CD1c-positive myeloid dendritic cell (primary cell): ENCODE results near the gene FNDC3B.

Experiments
- DNase-seq: peaks from one replicate; pipeline ENCODE4 v3.0.0-alpha.2; 2016; ENCODE audit errors: extremely low spot score

Gene FNDC3B

GRCh38 chr3:172188511-172188910 is 149.1 kb downstream of the FNDC3B start:
- no peak for DNase-seq

- DNase-seq, result no peak
Measured at GRCh38 chr3:172189213-172189612, 149.8 kb downstream of the FNDC3B start.

- DNase-seq, result peak; percentile 41
Measured at GRCh38 chr3:172189987-172190603, 150.7 kb downstream of the FNDC3B start.

GRCh38 chr3:172190980-172191379 is 151.6 kb downstream of the FNDC3B start:
- no peak for DNase-seq

GRCh38 chr3:172191629-172192028 is 152.3 kb downstream of the FNDC3B start:
- no peak for DNase-seq

GRCh38 chr3:172192830-172193415 is 153.5 kb downstream of the FNDC3B start:
- no peak for DNase-seq

GRCh38 chr3:172193436-172193835 is 154.1 kb downstream of the FNDC3B start:
- DNase-seq, result no peak

GRCh38 chr3:172194702-172195406 is 155.5 kb downstream of the FNDC3B start:
- DNase-seq, result no peak

GRCh38 chr3:172195407-172195754 is 156.0 kb downstream of the FNDC3B start:
- no peak for DNase-seq

- DNase-seq, result no peak
Measured at GRCh38 chr3:172197344-172197743, 158.0 kb downstream of the FNDC3B start.

- no peak for DNase-seq
Measured at GRCh38 chr3:172198428-172198827, 159.1 kb downstream of the FNDC3B start.

GRCh38 chr3:172199850-172200369 is 160.5 kb downstream of the FNDC3B start:
- DNase-seq, result no peak

GRCh38 chr3:172201136-172201869 is 161.9 kb downstream of the FNDC3B start:
- DNase-seq, result peak; percentile 58

- DNase-seq, result peak; percentile 59
Measured at GRCh38 chr3:172201870-172202236, 162.5 kb downstream of the FNDC3B start.

GRCh38 chr3:172202797-172203196 is 163.4 kb downstream of the FNDC3B start:
- no peak for DNase-seq

- no peak for DNase-seq
Measured at GRCh38 chr3:172203522-172204258, 164.3 kb downstream of the FNDC3B start.

- no peak for DNase-seq
Measured at GRCh38 chr3:172204716-172205115, 165.3 kb downstream of the FNDC3B start.

GRCh38 chr3:172208586-172209332 is 169.4 kb downstream of the FNDC3B start:
- no peak for DNase-seq

- DNase-seq, result peak; percentile 37
Measured at GRCh38 chr3:172209333-172210321, 170.2 kb downstream of the FNDC3B start.

- DNase-seq, result peak; percentile 85
Measured at GRCh38 chr3:172210355-172210754, 171.0 kb downstream of the FNDC3B start.
